Forelimb muscle (tissue), 1 donor: ENCODE results near the gene CALML5. TPM values are rescaled to one million over a fixed set of nuclear protein-coding genes. Genes with fewer than 3 reads are reported as not detected.

Experiments
- DNase-seq: peaks from one replicate; pipeline ENCODE4 v3.0.0-alpha.2; 2013; ENCODE audit warnings: low read depth
- polyA plus RNA-seq: library from polyadenylated mRNA; unstranded; fragments of 120-200 nt; gene quantifications from one replicate; pipeline ENCODE4 v1.2.1, GENCODE V29; 2013; ENCODE audit not compliant: insufficient read length

The CALML5 gene
- polyA plus RNA-seq, 1 donor, result not detected

GRCh38 chr10:5500910-5501309, 1.5 kb upstream of the CALML5 start:
- no peak for DNase-seq

- no peak for DNase-seq
These were observed 846 bp upstream of the CALML5 start for GRCh38 chr10:5500162-5500670.

GRCh38 chr10:5498791-5499492, 428 bp downstream of the CALML5 start:
- DNase-seq, result no peak

GRCh38 chr10:5497948-5498730, 1.2 kb downstream of the CALML5 start:
- no peak for DNase-seq

- DNase-seq, result no peak
These were observed 2.1 kb downstream of the CALML5 start for GRCh38 chr10:5497289-5497688.

GRCh38 chr10:5496261-5497250, 2.8 kb downstream of the CALML5 start:
- DNase-seq, result no peak

- no peak for DNase-seq
These were observed 4.8 kb downstream of the CALML5 start for GRCh38 chr10:5494611-5495010.

- no peak for DNase-seq
These were observed 5.7 kb downstream of the CALML5 start for GRCh38 chr10:5493691-5494090.

GRCh38 chr10:5492929-5493576, 6.3 kb downstream of the CALML5 start:
- no peak for DNase-seq

- no peak for DNase-seq
These were observed 7.0 kb downstream of the CALML5 start for GRCh38 chr10:5492322-5492855.

- DNase-seq, result no peak
These were observed 7.9 kb downstream of the CALML5 start for GRCh38 chr10:5491477-5491876.

GRCh38 chr10:5490698-5491464, 8.5 kb downstream of the CALML5 start:
- no peak for DNase-seq

- DNase-seq, result no peak
These were observed 9.3 kb downstream of the CALML5 start for GRCh38 chr10:5490032-5490431.

- DNase-seq, result no peak
These were observed 10.9 kb downstream of the CALML5 start for GRCh38 chr10:5488272-5489161.

GRCh38 chr10:5486853-5487235, 12.5 kb downstream of the CALML5 start:
- DNase-seq, result no peak

- no peak for DNase-seq
These were observed 13.2 kb downstream of the CALML5 start for GRCh38 chr10:5485948-5486852.

GRCh38 chr10:5485290-5485689, 14.1 kb downstream of the CALML5 start:
- DNase-seq, result no peak

GRCh38 chr10:5484205-5484604, 15.2 kb downstream of the CALML5 start:
- DNase-seq, result no peak
